SH-SY5Y (cell line): Measurements from ENCODE around the gene CTXND1.

Experiments used
- GATA2 ChIP-seq: IDR thresholded peaks from 2 replicates; pipeline ENCODE4 v1.6.1; 2011; ENCODE audit warnings: mild to moderate bottlenecking, low read depth, low read length
- GATA3 ChIP-seq: IDR thresholded peaks from 2 replicates; pipeline ENCODE4 v1.6.1; 2011; ENCODE audit warnings: low read depth, mild to moderate bottlenecking, low read length, moderate library complexity

DNA sequence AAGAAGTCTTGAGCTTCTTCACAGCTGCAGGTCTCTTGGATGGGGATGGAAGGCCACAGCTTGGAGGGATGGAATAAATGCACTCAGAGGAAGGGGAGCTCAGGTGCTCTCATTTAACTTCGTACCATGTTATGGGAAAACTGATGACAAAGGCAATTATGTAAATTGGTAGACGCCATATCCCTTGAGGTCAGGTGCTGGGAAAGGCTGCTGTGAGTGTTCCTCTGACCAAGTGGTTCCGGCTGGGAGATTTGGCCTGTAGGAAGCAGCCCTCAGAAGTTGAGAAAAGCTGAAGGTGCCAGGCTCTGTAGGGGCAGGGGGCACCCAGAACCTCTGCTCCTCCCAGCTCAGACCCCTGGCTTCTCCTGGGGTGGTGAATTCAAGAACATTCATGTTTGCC, 52.1 kb downstream of the CTXND1 start:
- TF ChIP-seq GATA2: no peak
- no peak for TF ChIP-seq GATA3
